ENCODE measurements around the gene GPX7. TPM values are rescaled to one million over a fixed set of nuclear protein-coding genes. Genes with fewer than 3 reads are reported as not detected.

The GPX7 gene
- total and polyA plus RNA-seq, 9 donors: 10.3 to 23.7 (median 13.2) TPM

GRCh38 chr1:52592637-52593323, 9.4 kb upstream of the GPX7 start:
- Histone ChIP-seq H3K36me3 (no peaks in the 10 kb centered on the region), H3K9me3 (no peaks in the 10 kb centered on the region), H3K27me3 (no peaks in the 10 kb centered on the region), H3K4me3 (no peak overlapping the region), H3K27ac (no peak overlapping the region), H3K4me1 (ENCODE audit: insufficient read depth) (no peaks in the 10 kb centered on the region)
- DNase-seq: no peak
- TF ChIP-seq POLR2A (IDR thresholded peaks at IDR 0.05) (no peak), CTCF (IDR thresholded peaks at IDR 0.05) (no peak), EP300 (IDR thresholded peaks at IDR 0.05) (no peak)
- intact Hi-C loops (cut with DNase I): no loop called here
- WGBS, 3 donors: 78 to 86% (median 81%) methylated on average over 5 of the region's 5 CpGs

GRCh38 chr1:52593495-52593894, 8.7 kb upstream of the GPX7 start:
- H3K36me3 ChIP-seq: no peaks in the 10 kb centered on the region
- H3K9me3 ChIP-seq: no peaks in the 10 kb centered on the region
- no peak overlapping the region for H3K4me3 ChIP-seq
- WGBS, 3 donors: 88 to 95% (median 91%) methylated on average over 1 of the region's 1 CpG
- TF ChIP-seq CTCF (IDR thresholded peaks at IDR 0.05) (no peak), POLR2A (IDR thresholded peaks at IDR 0.05) (no peak), EP300 (IDR thresholded peaks at IDR 0.05) (no peak)
- H3K27ac ChIP-seq: no peak overlapping the region
- H3K27me3 ChIP-seq: no peaks in the 10 kb centered on the region
- intact Hi-C loops (cut with DNase I): no loop called here
- H3K4me1 ChIP-seq (ENCODE audit: insufficient read depth): no peaks in the 10 kb centered on the region
- DNase-seq: no peak

GRCh38 chr1:52595061-52595460, 7.1 kb upstream of the GPX7 start:
- WGBS, 3 donors: 62 to 71% (median 63%) methylated on average over 3 of the region's 3 CpGs
- H3K27me3 ChIP-seq: no peaks in the 10 kb centered on the region
- no peak for DNase-seq

GRCh38 chr1:52597912-52598311, 4.3 kb upstream of the GPX7 start:
- Histone ChIP-seq H3K4me3 (no peak overlapping the region), H3K27ac (no peak overlapping the region), H3K27me3 (no peaks in the 10 kb centered on the region), H3K9me3 (no peaks in the 10 kb centered on the region), H3K4me1 (ENCODE audit: insufficient read depth) (peaks cover 5% of the 10 kb centered on the region), H3K36me3 (no peaks in the 10 kb centered on the region)
- 64 to 72% (median 66%) methylated on average over 2 of the region's 2 CpGs for WGBS, 3 donors
- intact Hi-C loops (cut with DNase I): no loop called here
- no peak for TF ChIP-seq EP300 (IDR thresholded peaks at IDR 0.05)
- no peak for TF ChIP-seq POLR2A (IDR thresholded peaks at IDR 0.05)
- no peak for TF ChIP-seq CTCF (IDR thresholded peaks at IDR 0.05)
- DNase-seq: no peak

More at GRCh38 chr1:52595061-52595460, 7.1 kb upstream of the GPX7 start:
- Histone ChIP-seq H3K4me3 (no peak overlapping the region), H3K36me3 (no peaks in the 10 kb centered on the region), H3K9me3 (no peaks in the 10 kb centered on the region), H3K27ac (no peak overlapping the region), H3K4me1 (ENCODE audit: insufficient read depth) (no peaks in the 10 kb centered on the region)
- TF ChIP-seq CTCF (IDR thresholded peaks at IDR 0.05): no peak
- TF ChIP-seq EP300 (IDR thresholded peaks at IDR 0.05): no peak
- no peak for TF ChIP-seq POLR2A (IDR thresholded peaks at IDR 0.05)
- intact Hi-C loops (cut with DNase I): no loop called here

Data from ovary (tissue), 9 donors.